Cardiac muscle cell (in vitro differentiated cells and primary cell): ENCODE measurements around the gene CYSTM1. TPM values are rescaled to one million over a fixed set of nuclear protein-coding genes. Genes with fewer than 3 reads are reported as not detected.
A peak's percentile ranks its signal among the peaks of the same experiment; 100 is the strongest.

Experiments used
- DNase-seq, 2 donors: peaks; one replicate each; pipeline versions ENCODE4 v3.0.0 to v3.0.0-alpha.2; 2010 to 2017; ENCODE audit warnings: low read depth in 1 of 2, low spot score in 1 of 2
- H3K27ac ChIP-seq: fragments of 200-600 bp; sonication (generic); 2 replicates; pipeline ENCODE4 v1.5.1; 2016
- H3K27me3 ChIP-seq: fragments of 200-600 bp; sonication (generic); 2 replicates; pipeline ENCODE4 v1.6.0; 2016; ENCODE audit warnings: control low read depth
- H3K36me3 ChIP-seq: fragments of 200-600 bp; sonication (generic); 2 replicates; pipeline ENCODE4 v1.5.1; 2016; ENCODE audit warnings: control low read depth
- H3K4me1 ChIP-seq: fragments of 200-600 bp; sonication (generic); 2 replicates; pipeline ENCODE4 v1.8.1; 2017; ENCODE audit warnings: low read depth, mild to moderate bottlenecking, mixed run types
- H3K4me3 ChIP-seq: fragments of 200-600 bp; sonication (generic); 2 replicates; pipeline ENCODE4 v1.5.1; 2016; ENCODE audit warnings: mild to moderate bottlenecking
- H3K9me3 ChIP-seq: fragments of 200-600 bp; sonication (generic); 2 replicates; pipeline ENCODE4 v1.5.1; 2017; ENCODE audit warnings: low read depth, mild to moderate bottlenecking, control low read depth
- CTCF ChIP-seq: IDR thresholded peaks from 2 replicates; pipeline ENCODE4 v1.5.1; 2012; ENCODE audit warnings: low read depth, mild to moderate bottlenecking, low read length
- polyA plus RNA-seq: library from polyadenylated mRNA; unstranded; fragments of >200 nt; fragmentation: Nextera tagmentation; extraction: Ambion mirVana; gene quantifications from 2 replicates; pipeline ENCODE4 v1.2.1, GENCODE V29; 2016
- total RNA-seq: library from RNA; depleted of rRNA; stranded (reverse); fragments of >200 nt; gene quantifications from 2 replicates; pipeline ENCODE4 v1.2.3, GENCODE V29; 2016

Gene CYSTM1
- total and polyA plus RNA-seq, 2 experiments from 2014 or later = 31.8 to 83.7 TPM

- peaks cover 5% of the 10 kb centered on the region for H3K4me1 ChIP-seq
- H3K27ac ChIP-seq = no peak overlapping the region
- no peak for TF ChIP-seq CTCF
- H3K36me3 ChIP-seq = no peaks in the 10 kb centered on the region
- no peaks in the 10 kb centered on the region for H3K9me3 ChIP-seq
- DNase-seq = no peak
- no peak overlapping the region for H3K4me3 ChIP-seq
- peaks cover 61% of the 10 kb centered on the region for H3K27me3 ChIP-seq
Measured at GRCh38 chr5:140145256-140145655, 29.7 kb upstream of the CYSTM1 start.

GRCh38 chr5:140145818-140146522, 29.0 kb upstream of the CYSTM1 start:
- Histone ChIP-seq H3K27me3 (peaks cover 60% of the 10 kb centered on the region), H3K36me3 (no peaks in the 10 kb centered on the region), H3K4me3 (peak overlapping the region; percentile 36), H3K4me1 (peaks cover 5% of the 10 kb centered on the region), H3K27ac (no peak overlapping the region), H3K9me3 (no peaks in the 10 kb centered on the region)
- TF ChIP-seq CTCF = peak; percentile 57
- peak; percentile 78 to 92 for DNase-seq

GRCh38 chr5:140146523-140146842, 28.5 kb upstream of the CYSTM1 start:
- TF ChIP-seq CTCF = no peak
- Histone ChIP-seq H3K36me3 (no peaks in the 10 kb centered on the region), H3K9me3 (no peaks in the 10 kb centered on the region), H3K4me1 (peaks cover 5% of the 10 kb centered on the region), H3K27me3 (peaks cover 55% of the 10 kb centered on the region), H3K27ac (no peak overlapping the region), H3K4me3 (peak overlapping the region; percentile 36)
- no peak for DNase-seq

GRCh38 chr5:140147460-140147859, 27.5 kb upstream of the CYSTM1 start:
- Histone ChIP-seq H3K4me1 (peaks cover 5% of the 10 kb centered on the region), H3K27me3 (peaks cover 49% of the 10 kb centered on the region), H3K9me3 (no peaks in the 10 kb centered on the region), H3K36me3 (no peaks in the 10 kb centered on the region), H3K27ac (no peak overlapping the region), H3K4me3 (no peak overlapping the region)
- TF ChIP-seq CTCF = no peak
- no peak for DNase-seq

GRCh38 chr5:140148508-140148907, 26.5 kb upstream of the CYSTM1 start:
- Histone ChIP-seq H3K4me1 (peaks cover 5% of the 10 kb centered on the region), H3K36me3 (no peaks in the 10 kb centered on the region), H3K4me3 (no peak overlapping the region), H3K27me3 (peaks cover 51% of the 10 kb centered on the region), H3K27ac (no peak overlapping the region), H3K9me3 (no peaks in the 10 kb centered on the region)
- DNase-seq = peak; percentile 22 to 51
- TF ChIP-seq CTCF = peak; percentile 2
